ENCODE results near the gene DOCK9. TPM values are rescaled to one million over a fixed set of nuclear protein-coding genes. Genes with fewer than 3 reads are reported as not detected.

Gene DOCK9
- total and polyA plus RNA-seq, 9 of the 15 experiments (the other 6 are each of a cell fraction or from before 2014, with no cell fraction given): 3.5 to 25.3 (median 16.7) TPM

- TF ChIP-seq REST (IDR thresholded peaks at IDR 0.05; ENCODE audit: borderline replicate concordance) (peak; percentile 47), REST (CRISPR knock-in tag; IDR thresholded peaks at IDR 0.05; ENCODE audit: low read depth) (no peak), ZNF75A (CRISPR knock-in tag; IDR thresholded peaks at IDR 0.05) (no peak), ZNF316 (IDR thresholded peaks at IDR 0.05) (no peak), SMARCA4 (IDR thresholded peaks at IDR 0.05) (0 out of 2 replicates have a peak, but pooled peaks have one; percentile 28)
Observed at GRCh38 chr13:98959786-98960605, 17.9 kb downstream of the DOCK9 start (continued).

Measured in K562 (cell line).